Ascending aorta (tissue), 2 donors: ENCODE results near the gene PRR15L. TPM values are rescaled to one million over a fixed set of nuclear protein-coding genes. Genes with fewer than 3 reads are reported as not detected.
A peak's percentile ranks its signal among the peaks of the same experiment; 100 is the strongest.

Source experiments
- DNase-seq, 2 donors: peaks; one replicate each; pipeline ENCODE4 v3.0.0-alpha.2; 2019; ENCODE audit warnings: low spot score in 2 of 2
- H3K27ac ChIP-seq, 2 donors: fragments of 200-600 bp; sonication (generic); one replicate each; pipeline ENCODE4 v1.5.1; 2016 to 2017; ENCODE audit warnings: mild to moderate bottlenecking in 1 of 2
- H3K27me3 ChIP-seq: fragments of 200-600 bp; sonication (generic); one replicate; pipeline ENCODE4 v1.5.1; 2017
- H3K36me3 ChIP-seq, 2 donors: fragments of 200-600 bp; sonication (generic); one replicate each; pipeline ENCODE4 v1.5.1; 2016
- H3K4me1 ChIP-seq, 2 donors: fragments of 200-600 bp; sonication (generic); one replicate each; pipeline ENCODE4 v1.5.1; 2016 to 2017; ENCODE audit warnings: mild to moderate bottlenecking in 1 of 2
- H3K4me3 ChIP-seq, 2 donors: fragments of 200-600 bp; sonication (generic); one replicate each; pipeline ENCODE4 v1.5.1; 2016 to 2017; ENCODE audit warnings: mild to moderate bottlenecking in 1 of 2
- H3K9me3 ChIP-seq, 2 donors: fragments of 200-600 bp; sonication (generic); one replicate each; pipeline ENCODE4 v1.5.1; 2016
- intact Hi-C: fragments of 100-400 bp; cut with DNase I; formaldehyde crosslinking; loops from one replicate; pipeline ENCODE4 v1.15.1; 2023
- total RNA-seq: library from RNA; depleted of rRNA; stranded (reverse); fragments of >200 nt; gene quantifications from one replicate; pipeline ENCODE4 v1.1.0, GENCODE V29; 2016
- TF ChIP-seq, protein P1 (sequence below), 3 experiments: fragments of 200-600 bp in 2 of 3; fragments of 450-650 bp in 1 of 3; sonication (generic) in 2 of 3; IDR thresholded peaks; one replicate each; pipeline ENCODE4 v1.5.1; 2016 to 2019; ENCODE audit warnings: antibody characterized with exemption in 3 of 3, mild to moderate bottlenecking in 1 of 3, moderate library complexity in 1 of 3

The PRR15L gene
- total RNA-seq, 1 donor from 2014 or later = not detected

DNA sequence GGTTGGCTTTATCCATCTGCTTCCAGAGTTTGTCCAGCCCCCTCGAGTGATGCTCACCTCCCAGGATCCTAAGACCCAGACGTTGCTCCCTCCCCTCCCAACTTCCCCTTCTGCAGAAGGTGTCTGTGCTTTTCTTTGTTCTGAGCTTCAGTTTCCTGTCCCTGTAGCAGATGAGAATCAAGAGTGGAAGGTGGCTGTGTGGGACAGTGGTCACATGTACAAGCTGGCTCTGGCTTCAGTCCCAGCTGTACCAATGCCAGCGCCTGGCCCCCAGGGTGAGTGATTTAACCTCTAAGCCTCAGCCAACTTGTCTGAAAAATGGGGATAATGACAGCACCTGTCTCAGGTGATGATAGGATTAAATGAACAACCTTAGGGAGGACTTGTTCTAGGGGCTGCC is 7.7 kb downstream of the PRR15L start:
- H3K27me3 ChIP-seq = no peaks in the 10 kb centered on the region
- H3K9me3 ChIP-seq = no peaks in the 10 kb centered on the region
- H3K4me1 ChIP-seq = peaks cover 3 to 11% of the 10 kb centered on the region in 2 donors
- peak overlapping the region in 1 of 2 donors; percentile 59 for H3K4me3 ChIP-seq
- H3K27ac ChIP-seq = no peak overlapping the region
- TF ChIP-seq, protein P1, sequence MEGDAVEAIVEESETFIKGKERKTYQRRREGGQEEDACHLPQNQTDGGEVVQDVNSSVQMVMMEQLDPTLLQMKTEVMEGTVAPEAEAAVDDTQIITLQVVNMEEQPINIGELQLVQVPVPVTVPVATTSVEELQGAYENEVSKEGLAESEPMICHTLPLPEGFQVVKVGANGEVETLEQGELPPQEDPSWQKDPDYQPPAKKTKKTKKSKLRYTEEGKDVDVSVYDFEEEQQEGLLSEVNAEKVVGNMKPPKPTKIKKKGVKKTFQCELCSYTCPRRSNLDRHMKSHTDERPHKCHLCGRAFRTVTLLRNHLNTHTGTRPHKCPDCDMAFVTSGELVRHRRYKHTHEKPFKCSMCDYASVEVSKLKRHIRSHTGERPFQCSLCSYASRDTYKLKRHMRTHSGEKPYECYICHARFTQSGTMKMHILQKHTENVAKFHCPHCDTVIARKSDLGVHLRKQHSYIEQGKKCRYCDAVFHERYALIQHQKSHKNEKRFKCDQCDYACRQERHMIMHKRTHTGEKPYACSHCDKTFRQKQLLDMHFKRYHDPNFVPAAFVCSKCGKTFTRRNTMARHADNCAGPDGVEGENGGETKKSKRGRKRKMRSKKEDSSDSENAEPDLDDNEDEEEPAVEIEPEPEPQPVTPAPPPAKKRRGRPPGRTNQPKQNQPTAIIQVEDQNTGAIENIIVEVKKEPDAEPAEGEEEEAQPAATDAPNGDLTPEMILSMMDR (IDR thresholded peaks at IDR 0.05) = no peak
- intact Hi-C loops = loop anchor here (1.0 to 10.0 kb wide), 3 partner anchors 20 to 155 kb away; partner anchors contain the start of genes CBX1 and SNX11
- DNase-seq = no peak
- H3K36me3 ChIP-seq = peaks cover 0 to 18% of the 10 kb centered on the region in 2 donors

DNA sequence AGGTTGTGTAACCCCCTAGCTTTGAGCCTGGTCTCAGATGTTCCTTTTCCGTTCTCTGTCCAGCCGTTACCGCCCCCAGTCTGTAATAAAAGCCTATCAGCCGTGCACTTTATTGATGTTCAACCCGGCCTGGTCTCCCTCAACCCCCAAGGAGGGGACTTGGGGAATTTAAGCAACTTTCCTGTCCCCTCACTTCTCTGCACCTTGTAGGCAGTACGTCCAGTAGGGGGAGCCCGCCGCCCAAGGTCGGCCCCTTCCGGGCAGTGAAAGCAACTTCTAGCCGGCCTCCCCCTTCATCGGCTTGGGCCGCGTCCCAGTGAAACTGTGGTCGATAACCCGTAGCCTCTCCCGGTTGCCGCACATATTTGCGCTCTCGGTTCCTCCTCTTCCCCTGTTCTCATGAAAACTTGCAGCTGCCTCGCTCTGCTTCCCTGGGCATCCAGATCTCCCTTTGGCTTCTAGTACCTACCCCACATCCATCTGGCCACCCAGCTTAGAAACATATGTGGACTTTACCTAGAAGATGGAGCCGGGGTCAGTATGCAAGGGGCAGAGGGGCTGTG is 8.4 kb downstream of the PRR15L start:
- no peaks in the 10 kb centered on the region for H3K9me3 ChIP-seq
- peak overlapping the region; percentile 24 to 59 for H3K4me3 ChIP-seq
- intact Hi-C loops = loop anchor here (1.0 to 10.0 kb wide), 3 partner anchors 21 to 156 kb away; partner anchors contain the start of genes CBX1 and SNX11
- TF ChIP-seq, protein P1 (IDR thresholded peaks at IDR 0.05) = peak; percentile 81 to 90 (median 85)
- H3K27ac ChIP-seq = peak overlapping the region; percentile 41 to 51
- peak in 1 of 2 donors; percentile 90 for DNase-seq
- no peaks in the 10 kb centered on the region for H3K27me3 ChIP-seq
- H3K36me3 ChIP-seq = peaks cover 0 to 24% of the 10 kb centered on the region in 2 donors
- peaks cover 3 to 11% of the 10 kb centered on the region in 2 donors for H3K4me1 ChIP-seq

DNA sequence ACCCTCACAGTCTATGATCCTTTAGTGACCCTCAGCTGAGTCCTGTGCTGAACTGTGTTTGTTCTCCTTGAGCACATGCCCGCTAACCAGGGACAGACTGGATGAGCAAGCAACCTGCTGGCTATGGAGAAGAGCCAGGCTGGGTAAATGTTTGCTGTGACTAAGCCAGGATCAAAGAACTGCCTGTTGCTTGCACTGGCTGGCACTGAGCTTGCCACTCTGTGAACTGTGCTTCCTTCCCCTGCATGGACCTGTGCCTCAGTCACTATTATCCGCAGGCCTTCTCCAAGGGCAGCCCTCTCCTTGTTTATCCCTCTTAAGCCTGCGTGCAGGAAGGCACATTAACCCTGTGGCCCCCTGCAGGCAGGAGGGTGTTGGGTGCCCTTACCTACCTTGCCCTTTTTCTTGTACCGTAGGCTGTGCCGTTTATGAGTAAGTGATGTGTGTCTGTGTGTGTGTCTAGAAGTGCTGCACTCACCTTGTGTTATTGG is 8.9 kb downstream of the PRR15L start:
- Histone ChIP-seq H3K27ac (no peak overlapping the region), H3K4me3 (peak overlapping the region in 1 of 2 donors; percentile 59)
- intact Hi-C loops = loop anchor here (1.0 to 10.0 kb wide), 3 partner anchors 22 to 156 kb away; partner anchors contain the start of genes CBX1 and SNX11

DNA sequence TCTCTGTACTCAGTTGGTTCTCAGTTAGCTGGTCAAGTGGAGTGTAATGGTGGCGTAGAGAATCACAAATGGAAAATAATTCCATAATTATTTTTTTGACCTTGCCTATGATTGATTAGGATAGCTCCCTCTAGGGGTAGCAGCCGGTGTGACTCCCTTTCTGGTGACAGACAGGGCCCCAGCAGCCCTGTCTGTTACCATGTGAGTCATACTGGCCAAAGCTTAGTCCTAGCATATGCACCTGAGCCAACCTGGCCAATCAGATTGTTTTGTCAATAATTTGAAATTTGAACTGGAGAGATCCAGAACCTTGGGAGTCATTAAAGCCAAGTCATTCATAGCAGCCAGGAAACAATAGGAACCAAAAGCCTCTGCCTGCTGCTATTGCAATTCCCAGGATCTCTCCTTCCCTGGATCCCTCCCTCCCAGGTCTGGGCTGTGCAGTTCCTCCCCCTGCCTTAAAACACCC is 10.7 kb downstream of the PRR15L start:
- H3K27me3 ChIP-seq = no peaks in the 10 kb centered on the region
- no peak overlapping the region for H3K4me3 ChIP-seq
- H3K27ac ChIP-seq = no peak overlapping the region
- TF ChIP-seq, protein P1 (IDR thresholded peaks at IDR 0.05) = peak; percentile 62 to 74 (median 67)
- DNase-seq = peak in 1 of 2 donors; percentile 88
- peaks cover 0 to 24% of the 10 kb centered on the region in 2 donors for H3K36me3 ChIP-seq
- H3K4me1 ChIP-seq = peaks cover 7 to 17% of the 10 kb centered on the region in 2 donors
- H3K9me3 ChIP-seq = no peaks in the 10 kb centered on the region
- intact Hi-C loops = loop anchor here (10.0 kb wide), 1 partner anchor 158 kb away; the partner anchor contains the start of genes CBX1 and SNX11

More for the DNA sequence above, 8.9 kb downstream of the PRR15L start:
- DNase-seq = no peak
- H3K9me3 ChIP-seq = no peaks in the 10 kb centered on the region
- H3K27me3 ChIP-seq = no peaks in the 10 kb centered on the region
- peaks cover 3 to 11% of the 10 kb centered on the region in 2 donors for H3K4me1 ChIP-seq
- TF ChIP-seq, protein P1 (IDR thresholded peaks at IDR 0.05) = no peak
- peaks cover 0 to 24% of the 10 kb centered on the region in 2 donors for H3K36me3 ChIP-seq

DNA sequence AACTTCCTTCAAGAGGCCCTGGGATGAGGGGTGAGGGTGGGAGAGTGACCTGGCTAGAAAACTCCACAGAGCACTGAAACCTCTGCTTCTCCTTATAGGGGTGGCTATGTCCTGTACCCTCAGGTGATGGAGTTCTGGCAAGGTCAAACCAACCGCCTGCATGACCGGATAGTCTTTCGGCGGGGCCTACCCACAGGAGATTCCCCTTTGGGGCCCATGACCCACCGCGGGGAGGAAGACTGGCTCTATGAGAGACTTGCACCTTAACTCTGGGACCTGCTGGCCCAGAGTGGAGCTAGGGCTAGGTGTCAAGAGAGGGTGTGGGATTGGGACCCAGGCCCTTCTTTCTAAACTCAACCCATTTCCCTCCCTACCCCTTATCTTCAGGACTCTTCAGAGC is 11.2 kb downstream of the PRR15L start:
- Histone ChIP-seq H3K9me3 (no peaks in the 10 kb centered on the region), H3K4me1 (peaks cover 10 to 17% of the 10 kb centered on the region in 2 donors), H3K27me3 (no peaks in the 10 kb centered on the region), H3K27ac (peak overlapping the region; percentile 42 to 63), H3K4me3 (no peak overlapping the region), H3K36me3 (peaks cover 0 to 24% of the 10 kb centered on the region in 2 donors)
- intact Hi-C loops = loop anchor here (10.0 kb wide), 1 partner anchor 158 kb away; the partner anchor contains the start of genes CBX1 and SNX11
- TF ChIP-seq, protein P1 (IDR thresholded peaks at IDR 0.05) = no peak
- DNase-seq = no peak
